ENCODE data around the gene PLEKHO1. TPM values are rescaled to one million over a fixed set of nuclear protein-coding genes. Genes with fewer than 3 reads are reported as not detected.

Gene PLEKHO1
- total and polyA plus RNA-seq, 2 of the 4 experiments (the other 2 are of a cell fraction): 51.4 to 56.0 TPM

DNA sequence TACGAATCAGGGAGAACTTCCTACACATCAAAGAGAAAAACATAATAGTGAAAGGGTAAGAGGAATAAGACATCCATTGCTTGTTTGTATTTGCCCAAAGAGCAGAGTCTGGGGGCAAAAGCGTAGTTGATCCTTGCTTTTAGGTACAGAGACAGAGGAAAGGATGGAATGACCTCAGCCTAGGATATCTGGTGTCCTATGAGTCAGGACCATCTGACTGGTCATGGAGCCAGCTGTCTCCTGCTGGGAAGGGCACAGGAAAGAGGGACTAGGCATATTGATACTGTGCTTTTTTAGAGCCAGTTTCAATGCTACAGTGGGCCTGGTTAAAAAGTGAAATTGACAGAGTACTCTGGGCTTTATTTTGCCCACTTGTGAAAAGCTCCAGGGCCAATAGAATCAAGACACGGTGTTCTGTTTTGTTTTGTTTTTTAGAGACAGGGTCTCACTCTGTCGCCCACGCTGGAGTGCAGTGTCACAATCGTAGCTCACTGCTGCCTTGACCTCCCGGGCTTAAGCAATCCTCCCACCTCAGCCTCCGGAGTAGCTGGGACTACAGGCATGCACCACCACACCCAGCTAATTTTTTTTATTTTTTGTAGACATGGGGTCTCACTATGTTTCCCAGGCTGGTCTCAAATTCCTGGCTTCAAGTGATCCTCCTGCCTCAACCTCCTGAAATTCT, 3.2 kb downstream of the PLEKHO1 start:
- H3K27ac ChIP-seq (ENCODE audit: insufficient read depth, low read length): peak overlapping the region; percentile 38
- peak overlapping the region in 1 of 2 experiments; percentile 69; a peak in 2 of 4 replicates for H4K8ac ChIP-seq (ENCODE audit: low read depth in 2 of 2, low read length in 2 of 2)
- ChIA-PET CTCF (no interaction called here), POLR2A (ENCODE audit: unreplicated experiment) (interaction anchor here (0.8 to 1.8 kb wide), 3 partner anchors 9 to 265 kb away, joined by 3 to 7 read pairs (median 3); a partner anchor contains a TSS)
- TF ChIP-seq MXI1 (IDR thresholded peaks at IDR 0.05; ENCODE audit: borderline replicate concordance, low read depth, low read length): no peak
- TF ChIP-seq, protein P1, sequence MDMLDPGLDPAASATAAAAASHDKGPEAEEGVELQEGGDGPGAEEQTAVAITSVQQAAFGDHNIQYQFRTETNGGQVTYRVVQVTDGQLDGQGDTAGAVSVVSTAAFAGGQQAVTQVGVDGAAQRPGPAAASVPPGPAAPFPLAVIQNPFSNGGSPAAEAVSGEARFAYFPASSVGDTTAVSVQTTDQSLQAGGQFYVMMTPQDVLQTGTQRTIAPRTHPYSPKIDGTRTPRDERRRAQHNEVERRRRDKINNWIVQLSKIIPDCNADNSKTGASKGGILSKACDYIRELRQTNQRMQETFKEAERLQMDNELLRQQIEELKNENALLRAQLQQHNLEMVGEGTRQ (IDR thresholded peaks at IDR 0.05; ENCODE audit: low read depth, low read length): peak; percentile 38; the same call in 1 of the 2 replicates
- peak; percentile 62 for TF ChIP-seq FOS (IDR thresholded peaks at IDR 0.05; ENCODE audit: low read depth, low read length)
- H2AK5ac ChIP-seq (ENCODE audit: low read depth, low read length): peak overlapping the region; percentile 78; the same call in 1 of the 2 replicates
- peak overlapping the region; percentile 81 for H3K23ac ChIP-seq (ENCODE audit: low read depth, low read length)
- H2BK120ac ChIP-seq (ENCODE audit: low read depth, low read length): peak overlapping the region; percentile 29; the same call in 1 of the 2 replicates
- peak overlapping the region; percentile 49 for H3K4me2 ChIP-seq (ENCODE audit: low read depth, low read length)
- DNase-seq: peak; percentile 86
- H3K9me1 ChIP-seq (ENCODE audit: insufficient read depth, low read length): peaks cover 28% of the 10 kb centered on the region
- peak overlapping the region; percentile 53; the same call in 1 of the 2 replicates for H3K18ac ChIP-seq (ENCODE audit: low read depth, low read length)
- H3K4me3 ChIP-seq (ENCODE audit: insufficient read depth, low read depth, low read length): no peak overlapping the region
- 33% methylated on average over 1 of the region's 8 CpGs; no CpG with 5 or more reads in 1 of the 2 experiments for WGBS, 2 experiments (ENCODE audit: extremely low coverage in 2 of 2, insufficient read length in 1 of 2)
- H2AFZ ChIP-seq (replicated peaks; ENCODE audit: low read length, poor library complexity): no peak overlapping the region
- peaks cover 43% of the 10 kb centered on the region for H4K20me1 ChIP-seq (ENCODE audit: insufficient read depth, low read length)
- peaks cover 38 to 81% of the 10 kb centered on the region in 2 experiments for H3K79me1 ChIP-seq (ENCODE audit: low read depth in 1 of 2, low read length in 2 of 2)
- ATAC-seq (ENCODE audit: low read depth): 0 out of 2 replicates have a peak, but pooled peaks have one; percentile 3
- dilution Hi-C loops (cut with HindIII; ENCODE audit: low sequenced_read_pairs, unreplicated experiment) (no loop called here), in situ Hi-C loops (cut with MboI; ENCODE audit: low sequenced_read_pairs) (no loop called here), intact Hi-C loops (cut with micrococcal nuclease) (no loop called here)
- H2BK20ac ChIP-seq (ENCODE audit: low read depth, low read length): peak overlapping the region; percentile 46; the same call in 1 of the 2 replicates
- peaks cover 35% of the 10 kb centered on the region for H3K4me1 ChIP-seq (ENCODE audit: control insufficient read depth, insufficient read depth, low read length)
- peak overlapping the region; percentile 61 for H3K4ac ChIP-seq (ENCODE audit: low read depth, low read length)
- peaks cover 56% of the 10 kb centered on the region for H3K36me3 ChIP-seq (ENCODE audit: control insufficient read depth, insufficient read depth, low read length)
- peak overlapping the region; percentile 36; the same call in 1 of the 2 replicates for H3K56ac ChIP-seq (ENCODE audit: extremely low read depth, insufficient read depth, low read length)
- BruUV-seq (replicated peaks): no TSS peak
- peak overlapping the region; percentile 38 for H3K14ac ChIP-seq (replicated peaks; ENCODE audit: low read depth, low read length)
- no peak overlapping the region for H2AK9ac ChIP-seq (replicated peaks; ENCODE audit: low read depth, low read length, poor library complexity)
- no peak overlapping the region for H2BK15ac ChIP-seq (ENCODE audit: low read depth, low read length)
- no peak overlapping the region for H4K91ac ChIP-seq (ENCODE audit: insufficient read depth, low read depth, low read length)
- no peaks in the 10 kb centered on the region for H3K9me3 ChIP-seq (ENCODE audit: control insufficient read depth, insufficient read depth, low read length)
- peak overlapping the region; percentile 40; the same call in 1 of the 2 replicates for H3K9ac ChIP-seq (ENCODE audit: low read depth, low read length)
- H2BK5ac ChIP-seq (ENCODE audit: low read depth, low read length, poor library complexity, severe bottlenecking): peak overlapping the region; percentile 84
- no peaks in the 10 kb centered on the region for H3K27me3 ChIP-seq (ENCODE audit: control insufficient read depth, insufficient read depth, low read length)
- H4K5ac ChIP-seq (ENCODE audit: low read depth, low read length): no peak overlapping the region
